H1 (cell line): Measurements from ENCODE around the gene NAE1. TPM values are rescaled to one million over a fixed set of nuclear protein-coding genes. Genes with fewer than 3 reads are reported as not detected.
"Not testable (repeated sequence)": the region's sequence is repeated elsewhere in the genome, so short reads cannot be mapped to it uniquely, and the experiment has no call there.

Experiments used
- CTCF ChIA-PET: fragments of 300-600 bp; sonication (Branson Sonifier 250); formaldehyde crosslinking; loops from one replicate; lab custom pipeline; 2021; ENCODE audit not compliant: partially characterized antibody; lab: Charles Lee
- POLR2A ChIA-PET: fragments of 300-600 bp; sonication (Branson Sonifier 250); formaldehyde crosslinking; loops from one replicate; lab custom pipeline; 2021; ENCODE audit warnings: inconsistent platforms; ENCODE audit not compliant: partially characterized antibody; lab: Charles Lee
- DNase-seq, 2 experiments: peaks; one replicate each; pipeline versions ENCODE4 v3.0.0 to v3.0.0-alpha.2; 2010 to 2022; ENCODE audit warnings: low spot score in 2 of 2, low read depth in 1 of 2, mixed read lengths in 1 of 2
- FAIRE-seq: peaks from 2 replicates; lab custom pipeline; 2011; peaks lifted over from hg19 to GRCh38; lab: Jason Lieb, UNC
- H2AFZ ChIP-seq: 2 replicates; pipeline ENCODE4 v1.8.1; 2012; ENCODE audit warnings: low read length, inconsistent platforms
- H2AK5ac ChIP-seq: 2 replicates; pipeline ENCODE4 v1.6.1; 2013; ENCODE audit warnings: low read depth, low read length
- H2BK120ac ChIP-seq: replicated peaks from 2 replicates; pipeline ENCODE3; 2013; ENCODE audit warnings: low read depth, low read length, inconsistent platforms
- H2BK12ac ChIP-seq: 2 replicates; pipeline ENCODE4 v1.6.1; 2013; ENCODE audit warnings: low read depth, low read length
- H2BK15ac ChIP-seq: 2 replicates; pipeline ENCODE4 v1.6.1; 2013; ENCODE audit warnings: low read length
- H2BK20ac ChIP-seq: 2 replicates; pipeline ENCODE4 v1.6.1; 2013; ENCODE audit warnings: low read length
- H2BK5ac ChIP-seq: 2 replicates; pipeline ENCODE4 v1.6.1; 2013; ENCODE audit warnings: low read depth, low read length
- H3K14ac ChIP-seq: 2 replicates; pipeline ENCODE4 v1.6.1; 2013; ENCODE audit warnings: inconsistent platforms; ENCODE audit not compliant: insufficient read length
- H3K18ac ChIP-seq: 2 replicates; pipeline ENCODE4 v1.6.1; 2013; ENCODE audit warnings: low read length; ENCODE audit errors: extremely low read depth
- H3K23ac ChIP-seq: 2 replicates; pipeline ENCODE4 v1.6.1; 2013; ENCODE audit warnings: inconsistent platforms; ENCODE audit not compliant: insufficient read length
- H3K23me2 ChIP-seq: 2 replicates; pipeline ENCODE4 v1.6.1; 2013; ENCODE audit warnings: low read depth, low read length
- H3K27ac ChIP-seq: 2 replicates; pipeline ENCODE4 v1.6.1; 2011; ENCODE audit warnings: low read depth, low read length, inconsistent platforms
- H3K27me3 ChIP-seq, 4 experiments: replicated peaks in 1 of 4; 1 replicate in 1 of 4; 2 replicates in 3 of 4; pipeline versions ENCODE4 v1.6.1 to v1.8.1; 2011 to 2013; ENCODE audit warnings: low read length in 3 of 4, mild to moderate bottlenecking in 3 of 4, inconsistent platforms in 2 of 4, mixed read lengths in 2 of 4, moderate library complexity in 1 of 4; ENCODE audit not compliant: control insufficient read depth in 3 of 4, insufficient read depth in 3 of 4; ENCODE audit errors: extremely low read depth in 1 of 4
- H3K36me3 ChIP-seq, 4 experiments: 2 replicates each; pipeline versions ENCODE4 v1.6.1 to v1.8.1; 2011 to 2013; ENCODE audit warnings: mild to moderate bottlenecking in 4 of 4, low read length in 3 of 4, moderate library complexity in 2 of 4, control low read depth in 1 of 4, inconsistent platforms in 1 of 4; ENCODE audit not compliant: insufficient read depth in 4 of 4, control insufficient read depth in 2 of 4
- H3K4ac ChIP-seq: replicated peaks from 2 replicates; pipeline ENCODE3; 2013; ENCODE audit warnings: low read length, low read depth, mixed read lengths, inconsistent platforms; ENCODE audit not compliant: insufficient read length
- H3K4me1 ChIP-seq, 4 experiments: replicated peaks in 1 of 4; 1 replicate in 1 of 4; 2 replicates in 3 of 4; pipeline versions ENCODE4 v1.6.1 to v1.8.1; 2011 to 2013; ENCODE audit warnings: low read length in 3 of 4, inconsistent platforms in 2 of 4, mixed read lengths in 1 of 4; ENCODE audit not compliant: insufficient read depth in 4 of 4, control insufficient read depth in 3 of 4
- H3K4me2 ChIP-seq, 2 experiments: 2 replicates each; pipeline versions ENCODE4 v1.6.1 to v1.8.1; 2011 to 2013; ENCODE audit warnings: low read depth in 2 of 2, low read length in 2 of 2, control low read depth in 1 of 2, inconsistent platforms in 1 of 2, mild to moderate bottlenecking in 1 of 2; ENCODE audit not compliant: insufficient read depth in 1 of 2
- H3K4me3 ChIP-seq, 4 experiments: fragments of 200-600, 300-600 bp in 1 of 4; sonication (generic), shearing (Covaris generic), sonication (Bioruptor Twin) in 1 of 4; 2 replicates each; pipeline versions ENCODE4 v1.5.1 to v1.8.1; 2011 to 2016; ENCODE audit warnings: low read length in 4 of 4, low read depth in 3 of 4, control low read depth in 2 of 4, inconsistent platforms in 2 of 4, mild to moderate bottlenecking in 2 of 4, mixed read lengths in 1 of 4, moderate library complexity in 1 of 4; ENCODE audit not compliant: insufficient read depth in 2 of 4; ENCODE audit errors: extremely low read depth in 1 of 4
- H3K56ac ChIP-seq: replicated peaks from 2 replicates; pipeline ENCODE3; 2013; ENCODE audit warnings: low read depth, mild to moderate bottlenecking, mixed read lengths, low read length, inconsistent platforms; ENCODE audit not compliant: insufficient read length
- H3K79me1 ChIP-seq: 2 replicates; pipeline ENCODE4 v1.6.1; 2013; ENCODE audit warnings: low read depth, low read length, control low read depth
- H3K79me2 ChIP-seq, 2 experiments: 2 replicates each; pipeline versions ENCODE4 v1.6.1 to v1.8.1; 2012 to 2013; ENCODE audit warnings: low read length in 2 of 2, mild to moderate bottlenecking in 2 of 2, inconsistent platforms in 1 of 2; ENCODE audit not compliant: insufficient read depth in 2 of 2, control insufficient read depth in 1 of 2
- H3K9ac ChIP-seq, 4 experiments: replicated peaks in 1 of 4; 1 replicate in 1 of 4; 2 replicates in 3 of 4; pipeline versions ENCODE4 v1.6.1 to v1.8.1; 2011 to 2013; ENCODE audit warnings: low read depth in 3 of 4, low read length in 3 of 4, control low read depth in 2 of 4, mild to moderate bottlenecking in 2 of 4, moderate library complexity in 2 of 4, inconsistent platforms in 1 of 4; ENCODE audit errors: extremely low read depth in 1 of 4
- H3K9me3 ChIP-seq, 2 experiments: 2 replicates each; pipeline versions ENCODE4 v1.6.1 to v1.8.1; 2012 to 2013; ENCODE audit warnings: mild to moderate bottlenecking in 2 of 2, moderate library complexity in 2 of 2, control low read depth in 1 of 2, inconsistent platforms in 1 of 2, low read depth in 1 of 2, low read length in 1 of 2, mixed read lengths in 1 of 2; ENCODE audit not compliant: insufficient read depth in 2 of 2
- H4K20me1 ChIP-seq, 2 experiments: replicated peaks in 1 of 2; 2 replicates each; pipeline versions ENCODE3 to v1.8.1; 2011 to 2013; ENCODE audit warnings: inconsistent platforms in 2 of 2, low read length in 2 of 2, mild to moderate bottlenecking in 1 of 2; ENCODE audit not compliant: insufficient read depth in 2 of 2, control insufficient read depth in 1 of 2
- H4K5ac ChIP-seq: 2 replicates; pipeline ENCODE4 v1.6.1; 2013; ENCODE audit warnings: low read length, low read depth, mixed read lengths, inconsistent platforms; ENCODE audit not compliant: insufficient read length
- H4K8ac ChIP-seq: 2 replicates; pipeline ENCODE4 v1.8.0; 2013; ENCODE audit warnings: mild to moderate bottlenecking, moderate library complexity, low read length, inconsistent platforms; ENCODE audit not compliant: insufficient read depth; ENCODE audit errors: extremely low read depth
- H4K91ac ChIP-seq: replicated peaks from 2 replicates; pipeline ENCODE3; 2013; ENCODE audit warnings: low read length, mixed read lengths, inconsistent platforms; ENCODE audit not compliant: insufficient read length
- WGBS, 2 experiments: shearing (Covaris generic) in 1 of 2; methylation state at CpG; one replicate each; pipeline versions ENCODE4 v1.1.6 to v1.1.7; 2013 to 2015; ENCODE audit warnings: low lambda C conversion rate in 2 of 2, mixed read lengths in 2 of 2, inconsistent platforms in 1 of 2, low coverage in 1 of 2, missing lambda C conversion rate in 1 of 2; ENCODE audit not compliant: insufficient replicate concordance in 2 of 2, insufficient coverage in 1 of 2, insufficient read length in 1 of 2; ENCODE audit errors: extremely low coverage in 1 of 2, missing lambda C conversion rate in 1 of 2; 5-methylcytosine and 5-hydroxymethylcytosine counted together
- polyA plus RNA-seq, 7 experiments: library from polyadenylated mRNA; depleted of rRNA in 3 of 7; stranded (reverse) in 5 of 7; unstranded in 2 of 7; fragments of >200 nt in 5 of 7; fragments of 200-250 nt in 2 of 7; gene quantifications; 1 replicate in 5 of 7; 2 replicates in 1 of 7; 4 replicates in 1 of 7; pipeline versions ENCODE4 v1.2.1 to v1.2.3, GENCODE V29; 2011 to 2013; ENCODE audit warnings: missing spikeins in 2 of 7, mixed read lengths in 2 of 7
- total RNA-seq: library from RNA; stranded (reverse); fragmentation: NEBNext Ultra II Directional; extraction: Animal tissue kit (Norgen Biotek cat#: 25700); gene quantifications from 2 replicates; pipeline ENCODE4 v1.2.1, GENCODE V29; 2021

NAE1 gene
- total and polyA plus RNA-seq, 2 of the 8 experiments (the other 6 are each of a cell fraction or from before 2014, with no cell fraction given), result 66.6 to 155 TPM

DNA sequence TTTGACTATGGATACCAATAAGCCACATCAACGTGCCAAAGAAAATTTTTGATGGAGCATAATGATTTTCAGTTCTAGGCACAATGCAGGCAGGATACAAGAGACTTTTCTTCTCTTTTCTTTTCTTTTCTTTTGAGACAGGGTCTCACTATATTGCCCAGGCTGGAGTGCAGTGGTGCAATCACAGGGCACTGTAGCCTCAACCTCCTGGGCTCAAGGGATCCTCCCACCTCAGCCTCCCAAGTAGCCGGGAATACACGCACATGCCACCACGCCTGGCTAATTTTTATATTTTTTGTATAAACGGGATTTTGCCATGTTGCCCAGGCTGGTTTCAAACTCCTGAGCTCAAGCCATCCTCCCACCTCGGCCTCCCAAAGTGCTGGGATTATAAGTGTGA, 36.8 kb downstream of the NAE1 start:
- H3K56ac ChIP-seq, H3K9me3 ChIP-seq, H2BK120ac ChIP-seq, H4K91ac ChIP-seq, DNase-seq, H3K23me2 ChIP-seq, H4K5ac ChIP-seq, H2BK12ac ChIP-seq, H3K4me3 ChIP-seq, CTCF ChIA-PET, H2BK15ac ChIP-seq, H3K4ac ChIP-seq, H3K4me1 ChIP-seq, H4K20me1 ChIP-seq, H3K79me1 ChIP-seq, H3K79me2 ChIP-seq, H3K27me3 ChIP-seq, H3K23ac ChIP-seq, H4K8ac ChIP-seq, H3K4me2 ChIP-seq, H2AFZ ChIP-seq, H2BK5ac ChIP-seq, H3K18ac ChIP-seq, H2BK20ac ChIP-seq, FAIRE-seq, H3K9ac ChIP-seq, H2AK5ac ChIP-seq, H3K27ac ChIP-seq, H3K36me3 ChIP-seq, H3K14ac ChIP-seq: not testable (repeated sequence)
- POLR2A ChIA-PET, result interaction anchor here (1.4 kb wide), 1 partner anchor 42 kb away, joined by 3 read pairs; no protein-coding TSS in a partner anchor
- 86% methylated on average over 6 of the region's 6 CpGs; no CpG with 5 or more reads in 1 of the 2 experiments for whole genome bisulfite sequencing, 2 experiments
